DMS114 treated with DMSO at 0.1 percent for 48 hours (cell line): ENCODE measurements around the gene PPFIBP1.
"Not testable (repeated sequence)": the region's sequence is repeated elsewhere in the genome, so short reads cannot be mapped to it uniquely, and the experiment has no call there.

Experiments
- DNase-seq: peaks from one replicate; lab custom pipeline; 2025; ENCODE audit not compliant: unreplicated experiment; lab: John Stamatoyannopoulos, UW

The PPFIBP1 gene

DNA sequence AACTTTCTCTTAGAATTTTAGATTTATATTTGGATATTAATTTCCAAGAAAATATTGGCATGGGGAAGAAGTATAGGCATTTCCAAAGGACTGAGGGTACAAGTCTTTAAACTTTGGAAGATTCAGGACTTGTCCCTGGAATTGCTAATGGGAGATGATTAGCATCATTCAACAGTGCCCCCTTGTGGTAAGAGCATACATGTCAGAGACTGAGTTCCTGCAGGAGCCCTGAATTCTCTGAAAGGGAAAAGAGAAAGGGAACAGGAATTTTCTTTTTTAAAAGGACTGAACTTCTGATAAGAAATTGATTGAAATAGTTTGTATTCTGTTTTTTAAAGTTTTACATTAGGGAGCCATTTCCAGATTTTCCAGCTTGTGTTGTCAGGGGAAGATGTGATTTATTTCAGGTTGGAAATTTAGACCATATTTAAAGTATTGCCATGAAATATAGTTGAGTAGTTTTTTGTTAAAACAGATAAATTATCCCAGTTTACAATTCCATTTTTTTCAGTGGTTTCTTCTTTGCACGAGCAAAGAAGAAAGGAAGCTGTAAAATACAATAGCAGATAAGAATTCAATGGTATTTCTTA lies 128.3 kb downstream of the PPFIBP1 start:
- peak; percentile 67 for DNase-seq

DNA sequence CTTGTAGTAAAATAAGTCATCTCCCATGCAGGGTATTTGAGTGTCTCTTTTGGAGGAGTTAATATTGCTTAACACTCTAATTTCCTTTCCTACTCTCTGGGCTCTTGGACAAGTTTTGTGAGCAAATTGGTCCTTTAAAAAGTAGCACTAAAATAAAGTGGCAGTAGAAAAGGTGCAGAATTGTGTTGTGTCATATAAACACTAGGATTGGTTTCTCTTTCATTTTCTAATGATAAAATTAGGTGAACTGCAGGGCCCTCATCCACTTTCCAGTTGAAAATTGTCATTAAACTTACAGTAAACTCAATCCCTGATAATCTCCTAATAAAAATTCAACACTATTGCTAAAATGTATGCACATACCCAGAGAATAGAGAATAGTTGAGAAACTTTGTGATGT lies 129.7 kb downstream of the PPFIBP1 start:
- no peak for DNase-seq

DNA sequence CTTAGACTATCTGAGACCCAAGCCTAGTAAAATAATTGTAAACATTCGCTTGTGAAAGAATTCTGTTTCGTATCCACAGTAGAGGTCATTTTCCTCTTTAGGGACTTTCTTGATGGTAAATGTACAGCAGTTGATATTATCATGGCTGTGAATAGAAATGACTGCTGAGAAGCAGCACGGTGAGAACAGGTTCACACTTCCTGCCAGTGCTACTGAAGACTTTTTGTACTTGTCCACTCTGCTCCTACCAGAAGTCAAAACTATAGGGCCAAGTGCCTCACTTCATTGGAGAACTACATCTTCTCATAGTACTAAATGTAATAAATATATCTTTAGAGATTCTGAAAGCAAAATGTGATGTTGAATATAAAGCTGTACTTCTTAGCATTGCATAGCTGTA lies 131.5 kb downstream of the PPFIBP1 start:
- DNase-seq, result not testable (repeated sequence)

DNA sequence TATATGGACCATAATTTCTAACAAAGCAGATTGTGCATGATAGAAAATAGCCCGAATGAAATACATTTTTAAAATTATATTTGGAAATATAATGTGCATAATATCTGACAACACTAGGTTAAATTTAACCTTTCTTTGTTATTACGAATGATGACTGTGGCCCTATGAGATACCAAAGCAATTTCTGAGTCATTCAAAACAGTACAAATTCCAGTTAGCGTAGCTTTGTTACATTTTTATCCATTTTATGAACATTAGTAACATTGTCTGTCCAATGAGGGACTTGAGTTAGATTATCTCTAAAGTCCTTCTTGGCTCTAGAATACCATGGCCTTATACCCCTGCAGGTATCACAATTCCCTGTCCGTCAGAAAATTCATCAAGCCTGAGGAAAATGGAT lies 133.3 kb downstream of the PPFIBP1 start:
- no peak for DNase-seq

DNA sequence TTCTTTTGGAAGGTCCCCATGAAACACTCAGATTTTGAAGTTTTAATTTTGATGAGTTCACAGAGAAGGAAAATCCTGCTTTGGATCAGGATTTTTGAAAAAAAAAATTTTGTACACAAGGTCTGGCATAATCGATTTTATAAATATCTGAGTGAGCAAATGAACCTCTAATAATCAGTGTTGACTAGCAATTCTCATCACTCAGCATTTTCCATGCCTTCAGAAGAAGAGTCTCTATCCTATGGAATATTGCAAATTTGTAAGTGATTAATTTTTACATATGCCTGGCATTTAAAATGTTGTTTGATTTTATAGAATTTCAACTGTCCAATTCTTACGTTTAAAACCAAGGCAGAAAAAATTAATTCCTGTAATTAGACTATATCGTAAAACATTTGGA lies 141.7 kb downstream of the PPFIBP1 start:
- no peak for DNase-seq

DNA sequence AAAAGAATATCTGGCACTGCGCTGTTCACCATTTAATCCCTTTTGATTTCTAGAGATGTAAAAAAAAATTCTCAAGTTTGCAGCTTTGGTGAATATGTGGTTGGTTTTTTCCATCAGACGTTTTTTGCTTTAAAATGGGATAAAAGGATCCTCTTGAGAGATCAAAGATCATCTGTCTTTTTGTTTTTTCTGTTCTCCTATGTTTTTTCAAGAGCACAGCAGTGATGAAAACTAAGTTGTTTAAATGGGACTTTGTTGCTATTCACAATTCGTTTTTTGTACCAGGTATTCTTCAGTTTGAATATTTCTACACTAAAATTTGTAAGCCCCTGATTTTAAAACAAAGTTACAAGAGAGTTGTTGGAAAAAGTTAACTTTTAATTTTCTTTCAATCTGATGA lies 142.5 kb downstream of the PPFIBP1 start:
- no peak for DNase-seq

DNA sequence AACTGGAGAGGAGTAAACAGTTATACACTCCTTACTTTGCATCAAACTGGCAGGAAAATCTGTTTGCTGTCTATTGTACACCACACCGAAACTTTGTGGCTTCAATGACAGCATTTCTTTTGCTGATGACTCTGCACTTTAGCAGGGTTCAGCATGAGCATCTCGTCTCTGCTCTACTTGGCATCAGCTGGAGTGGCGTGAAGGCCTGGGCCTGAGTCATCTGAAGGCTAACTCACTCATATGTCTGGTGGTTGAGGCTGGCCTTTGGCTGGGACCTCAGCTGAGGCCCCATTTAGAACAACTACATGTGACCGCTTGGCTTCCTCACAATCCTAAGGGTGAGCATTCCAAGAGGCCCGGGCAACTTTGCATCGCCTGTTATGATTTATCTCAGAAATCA lies 143.5 kb downstream of the PPFIBP1 start:
- DNase-seq, result no peak

DNA sequence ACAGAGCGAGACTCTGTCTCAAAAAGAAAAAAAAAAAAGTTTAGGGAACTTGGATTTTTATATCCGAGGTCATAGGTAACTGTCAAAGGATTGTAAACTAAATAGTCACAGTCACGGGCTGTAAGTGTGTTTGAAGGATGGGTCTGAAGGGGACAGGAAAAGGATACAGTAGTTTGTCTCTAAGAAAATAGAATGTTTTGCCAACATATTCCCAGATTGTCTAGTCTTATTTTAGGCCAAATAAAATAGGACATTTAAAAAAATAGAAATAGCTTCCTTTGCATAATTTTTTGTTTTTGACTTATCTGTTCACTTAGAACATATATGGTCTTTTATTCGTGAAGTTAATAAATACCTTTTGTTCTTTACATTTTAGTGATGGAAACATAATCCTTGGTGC lies 148.0 kb downstream of the PPFIBP1 start:
- DNase-seq, result no peak

DNA sequence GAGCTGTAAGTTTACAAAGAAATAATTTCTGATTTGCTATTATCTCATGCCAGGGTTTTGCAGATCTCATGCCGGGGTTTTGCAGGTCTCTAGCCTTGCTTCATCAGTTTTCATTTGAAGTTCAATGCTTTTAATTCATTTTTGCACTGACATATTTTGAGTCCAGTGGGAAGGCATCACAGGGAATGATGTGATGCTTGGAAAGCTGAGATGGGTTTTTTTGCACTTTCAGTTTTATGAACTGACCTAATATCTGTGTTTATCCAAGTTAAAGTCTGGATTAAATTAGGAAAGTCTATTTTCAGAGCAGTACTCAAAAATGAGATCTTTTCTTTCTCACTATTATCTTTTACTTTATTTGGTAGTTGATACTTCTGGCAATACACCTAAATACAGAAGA lies 148.6 kb downstream of the PPFIBP1 start:
- no peak for DNase-seq

DNA sequence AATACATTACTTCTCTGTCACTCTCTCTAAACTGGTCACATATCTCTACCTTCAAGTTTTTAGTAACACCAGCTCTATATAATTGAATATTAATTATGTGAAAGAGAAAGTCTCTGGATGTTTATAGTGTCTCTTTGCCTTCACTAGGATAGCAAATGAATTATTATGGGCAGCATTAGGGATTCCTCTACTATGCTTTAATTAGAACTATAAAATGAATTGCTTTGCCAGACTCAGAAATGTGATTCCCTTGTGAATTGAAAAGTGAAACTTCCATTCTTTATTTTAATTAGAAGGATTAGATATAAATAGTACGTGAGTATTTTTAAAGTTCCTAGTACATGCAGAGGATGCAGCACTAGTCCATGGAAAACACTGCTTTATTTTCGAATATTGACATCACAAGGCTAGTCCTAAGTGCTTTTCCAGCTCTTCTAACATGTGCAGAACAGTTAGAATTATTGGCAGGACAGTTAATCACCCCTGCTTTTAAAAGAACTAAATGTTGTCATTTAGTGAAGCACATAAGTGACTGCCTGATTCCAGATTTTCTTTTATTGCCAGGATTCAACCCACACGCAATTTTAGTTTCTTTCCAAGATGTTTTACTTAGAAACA lies 149.2 kb downstream of the PPFIBP1 start:
- no peak for DNase-seq

DNA sequence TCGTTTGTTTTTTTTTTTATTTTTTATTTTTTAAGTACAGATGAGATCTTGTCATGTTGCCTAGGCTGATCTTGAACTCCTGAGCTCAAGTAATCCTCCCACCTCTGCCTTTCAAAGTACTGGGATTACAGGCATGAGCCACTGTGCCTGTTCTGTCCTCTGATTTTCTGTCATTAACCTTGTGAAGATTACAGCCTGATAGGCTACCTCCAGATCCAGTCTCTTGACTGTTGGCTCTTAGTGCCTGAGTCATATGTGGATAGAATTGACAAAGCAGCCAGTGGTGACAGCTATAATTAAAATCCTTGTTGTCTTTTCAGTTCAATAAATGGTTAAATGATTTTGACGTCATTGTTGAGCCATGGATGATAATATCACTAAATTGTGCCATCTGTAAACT lies 151.0 kb downstream of the PPFIBP1 start:
- DNase-seq, result no peak

DNA sequence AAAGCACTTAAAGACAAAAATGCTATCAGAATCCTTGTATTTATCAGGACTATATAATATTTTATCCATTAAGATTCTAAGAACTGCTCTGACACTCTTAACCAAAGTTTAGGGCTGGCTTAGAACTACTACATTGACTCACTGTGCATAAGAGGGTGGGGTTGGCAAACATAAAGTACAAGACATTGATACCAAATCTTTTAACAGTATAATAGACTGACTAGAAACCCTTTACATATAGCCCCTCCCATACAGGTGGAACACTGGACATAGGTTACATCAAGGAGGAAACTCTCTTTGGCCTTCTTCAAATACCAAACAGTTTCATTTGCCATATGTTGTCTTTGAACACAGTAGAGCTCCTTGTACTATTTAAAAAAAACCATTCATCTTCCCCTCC lies 156.6 kb downstream of the PPFIBP1 start:
- DNase-seq, result no peak

DNA sequence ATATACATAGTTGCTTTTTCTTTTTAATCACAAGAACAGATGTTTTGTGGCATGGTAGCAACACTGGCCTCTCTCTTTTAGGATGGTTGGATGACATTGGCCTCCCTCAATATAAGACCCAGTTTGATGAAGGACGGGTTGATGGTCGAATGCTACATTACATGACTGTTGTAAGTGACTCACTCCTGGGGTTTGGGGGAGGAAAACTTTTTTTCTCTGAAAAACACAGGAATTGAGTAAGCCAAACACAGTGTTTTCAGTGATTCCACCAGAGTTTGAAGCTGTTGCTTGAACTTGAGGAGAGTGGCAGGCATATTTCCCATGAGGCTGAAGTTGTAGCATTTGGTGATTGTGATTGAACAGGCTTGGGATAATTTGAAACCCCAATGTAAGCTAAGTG lies 158.5 kb downstream of the PPFIBP1 start:
- no peak for DNase-seq

DNA sequence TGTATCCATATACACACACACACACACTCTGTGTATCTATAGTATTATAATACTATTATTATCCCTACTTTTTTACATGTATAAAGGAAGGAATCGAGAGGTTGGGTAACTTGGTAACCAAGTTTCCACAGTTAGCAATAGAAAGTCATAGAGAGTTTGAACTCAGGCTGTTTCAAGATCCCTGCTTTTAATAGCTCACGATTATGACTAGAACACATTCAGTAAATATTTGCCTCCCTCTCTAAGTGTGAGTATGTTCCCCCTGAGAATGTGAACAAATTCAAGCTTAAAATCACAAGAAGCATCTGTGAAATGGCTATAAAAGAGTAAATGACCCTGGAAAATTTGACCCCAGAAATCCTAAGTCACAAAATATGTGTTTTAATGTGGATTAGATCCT lies 161.3 kb downstream of the PPFIBP1 start:
- no peak for DNase-seq

DNA sequence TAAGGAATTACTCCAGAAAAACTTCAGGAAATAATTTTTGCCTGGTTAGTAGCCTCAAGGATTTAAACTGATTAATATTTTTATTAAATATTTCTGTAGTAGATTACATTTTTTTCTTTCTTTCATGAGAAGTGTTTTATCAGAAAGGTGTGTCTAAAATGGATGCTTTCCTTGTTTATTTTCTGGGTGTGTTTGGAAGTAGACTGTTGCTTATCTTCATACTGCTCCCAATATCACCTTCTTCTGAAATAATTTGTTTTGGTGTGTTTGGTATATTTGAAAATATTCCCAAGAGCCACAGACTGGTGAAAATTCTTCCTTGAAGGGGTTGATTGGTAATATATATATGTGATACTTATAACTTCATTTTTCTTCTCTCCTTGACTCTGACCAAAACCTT lies 162.1 kb downstream of the PPFIBP1 start:
- DNase-seq, result no peak

DNA sequence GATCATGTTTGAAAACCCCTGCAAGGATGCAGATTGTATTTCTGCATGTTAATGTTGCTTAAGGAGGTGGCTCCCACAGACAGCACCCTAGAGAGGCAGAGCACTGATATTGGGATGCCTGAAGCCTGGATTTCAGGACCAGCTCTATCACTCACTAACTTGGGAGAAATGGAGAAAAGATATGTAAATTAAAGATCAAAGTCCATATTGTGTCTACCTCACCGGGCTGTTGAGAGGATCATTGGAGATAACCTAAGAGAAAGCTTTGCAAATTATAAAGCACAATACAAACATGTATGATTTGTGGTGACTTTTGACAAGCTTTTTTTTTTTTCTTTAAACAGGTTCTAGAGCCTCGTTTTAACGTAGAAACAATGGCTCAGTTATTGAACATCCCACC lies 164.7 kb downstream of the PPFIBP1 start:
- no peak for DNase-seq

DNA sequence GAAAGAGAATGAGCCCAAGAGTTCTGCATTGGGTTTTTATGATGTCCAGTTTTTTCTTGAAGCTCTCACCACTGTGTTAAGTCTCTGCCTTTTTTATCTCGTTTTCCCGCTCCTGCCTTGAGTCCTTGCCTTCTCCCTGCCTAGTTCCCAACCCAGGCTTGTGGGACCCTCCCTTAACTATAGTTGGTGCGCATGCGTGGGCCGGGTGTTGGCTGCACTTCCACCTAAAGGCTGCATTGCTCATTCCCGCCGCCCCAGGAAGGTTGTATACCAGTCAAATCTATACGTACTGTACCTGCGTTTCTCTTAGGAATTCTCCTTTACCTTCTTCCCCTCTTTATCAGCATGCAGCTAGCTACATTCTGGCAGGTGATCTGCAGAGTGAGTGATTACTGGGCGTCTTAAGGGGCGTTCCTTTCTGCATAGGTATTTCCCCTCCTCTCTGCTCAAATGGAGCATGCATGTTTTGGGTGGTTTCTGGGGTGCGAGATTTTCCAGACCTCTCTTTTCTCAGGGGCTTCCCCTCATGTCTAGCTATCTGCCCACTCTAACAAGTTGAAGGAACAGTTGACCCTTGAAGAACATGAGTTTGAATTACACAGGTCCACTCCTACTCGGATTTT lies 165.7 kb downstream of the PPFIBP1 start:
- DNase-seq, result no peak

DNA sequence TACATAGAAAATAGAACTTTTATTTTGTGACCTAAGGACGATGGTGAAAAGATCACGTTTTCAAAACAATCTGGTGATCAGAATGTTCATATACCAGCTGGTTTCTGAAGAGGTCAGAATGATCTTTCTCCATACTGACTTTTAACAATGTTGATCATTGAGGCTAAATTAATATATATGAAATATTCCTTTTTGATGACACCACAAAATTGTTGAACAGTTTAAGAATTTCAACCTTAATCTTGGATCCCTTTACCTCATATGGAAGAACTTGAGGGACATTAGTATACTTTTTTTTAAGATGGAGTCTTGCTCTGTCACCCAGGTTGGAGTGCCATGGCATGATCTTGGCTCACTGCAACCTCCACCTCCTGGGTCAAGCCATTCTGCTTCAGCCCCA lies 169.4 kb downstream of the PPFIBP1 start:
- no peak for DNase-seq

DNA sequence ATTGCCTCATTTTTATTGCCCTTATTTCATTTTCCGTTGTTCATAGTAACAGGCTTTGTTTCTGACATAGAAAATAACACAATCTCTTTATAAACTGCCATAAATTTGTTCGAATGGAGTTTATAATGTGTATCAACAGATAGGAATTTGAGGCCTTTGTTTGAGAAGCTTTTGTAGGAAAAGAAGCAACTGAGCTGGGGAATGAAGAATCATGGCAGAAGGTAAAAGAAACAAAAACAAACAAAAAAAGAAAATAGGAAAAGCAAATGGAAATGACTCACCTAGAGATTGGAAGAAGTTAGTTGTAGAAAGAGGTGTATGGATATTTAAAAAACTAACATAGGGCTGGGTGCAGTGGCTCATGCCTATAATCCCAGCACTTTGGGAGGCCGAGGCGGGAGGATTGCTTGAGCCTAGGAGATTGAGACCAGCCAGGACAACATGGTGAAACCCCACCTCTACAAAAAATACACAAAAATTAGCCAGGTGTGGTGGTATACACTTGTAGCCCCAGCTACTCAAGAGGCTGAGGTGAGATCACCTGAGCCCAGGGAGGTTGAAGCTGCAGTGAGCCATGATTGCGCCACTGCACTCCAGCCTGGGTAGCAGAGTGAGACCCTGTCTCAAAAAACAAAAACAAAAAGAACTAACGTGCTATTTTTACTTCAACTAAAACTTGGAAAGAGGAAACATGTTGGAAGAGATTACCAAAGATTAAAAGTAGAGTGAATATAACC lies 171.7 kb downstream of the PPFIBP1 start:
- no peak for DNase-seq

DNA sequence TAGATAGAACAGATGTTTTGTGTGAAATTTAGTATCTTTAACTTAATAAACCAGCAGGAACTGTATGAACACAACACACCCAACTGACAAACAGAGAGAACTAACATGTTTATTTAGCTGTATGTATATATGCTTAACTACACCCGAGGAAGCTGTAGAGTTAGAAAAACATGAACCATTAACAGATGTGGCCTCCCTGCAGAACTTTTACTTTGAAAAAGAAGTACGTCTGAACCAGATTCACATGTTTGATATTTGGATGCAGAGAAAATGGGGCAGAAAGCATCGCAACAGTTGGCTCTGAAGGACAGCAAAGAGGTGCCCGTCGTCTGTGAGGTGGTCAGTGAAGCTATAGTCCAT lies 172.3 kb downstream of the PPFIBP1 start, which contains the start of gene REP15:
REP15 (plus strand) TSS at position 155 of the 360 bp plus-strand sequence; CDS start at position 271, 116 bp downstream.
- no peak for DNase-seq

DNA sequence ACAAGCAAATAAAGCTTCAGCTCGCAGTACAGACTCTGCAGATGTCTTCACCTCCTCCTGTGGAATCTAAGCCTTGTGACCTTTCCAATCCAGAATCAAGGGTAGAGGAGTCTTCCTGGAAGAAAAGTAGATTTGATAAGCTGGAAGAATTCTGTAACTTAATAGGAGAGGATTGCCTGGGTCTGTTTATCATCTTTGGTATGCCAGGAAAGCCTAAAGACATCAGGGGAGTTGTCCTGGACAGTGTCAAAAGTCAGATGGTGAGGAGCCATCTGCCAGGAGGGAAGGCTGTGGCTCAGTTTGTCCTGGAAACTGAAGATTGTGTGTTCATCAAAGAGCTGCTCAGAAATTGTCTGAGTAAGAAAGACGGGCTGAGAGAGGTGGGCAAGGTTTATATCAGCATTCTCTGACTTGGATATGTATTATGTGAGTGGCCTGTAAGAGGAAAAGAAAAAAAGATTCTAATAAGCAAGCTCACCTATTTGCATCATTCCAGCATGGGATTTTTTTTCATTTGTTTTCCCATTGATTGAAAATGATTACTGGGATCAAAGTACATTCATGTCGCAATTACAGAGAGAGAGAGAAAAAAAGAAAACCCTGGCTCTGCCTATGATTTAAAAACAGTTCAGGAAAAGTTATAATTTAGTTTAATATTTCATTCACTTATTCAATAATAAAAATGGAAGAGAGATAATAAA lies 173.0 kb downstream of the PPFIBP1 start:
- no peak for DNase-seq
